ENCODE measurements around the gene SAMM50. TPM values are rescaled to one million over a fixed set of nuclear protein-coding genes. Genes with fewer than 3 reads are reported as not detected.

SAMM50 gene
- total RNA-seq, 3 donors from 2014 or later: 62.6 to 73.6 (median 64.1) TPM

GRCh38 chr22:43956805-43957463 is 1.7 kb downstream of the SAMM50 start:
- ATAC-seq (no peak), DNase-seq (no peak)
- Mint-ChIP-seq H3K4me1 (ENCODE audit: low read depth) (peaks cover 38% of the 10 kb centered on the region), H3K27me3 (ENCODE audit: low read depth) (no peaks in the 10 kb centered on the region), H3K4me3 (peak overlapping the region; percentile 97), H3K9me3 (no peaks in the 10 kb centered on the region), H3K36me3 (ENCODE audit: insufficient read depth) (peaks cover 6% of the 10 kb centered on the region)

GRCh38 chr22:43957871-43958270 is 2.6 kb downstream of the SAMM50 start:
- no peak for DNase-seq
- no peak for ATAC-seq
- Mint-ChIP-seq H3K4me3 (no peak overlapping the region), H3K27me3 (ENCODE audit: low read depth) (no peaks in the 10 kb centered on the region), H3K36me3 (ENCODE audit: insufficient read depth) (peaks cover 6% of the 10 kb centered on the region), H3K4me1 (ENCODE audit: low read depth) (peaks cover 38% of the 10 kb centered on the region), H3K9me3 (no peaks in the 10 kb centered on the region)

GRCh38 chr22:43964314-43964857 is 9.1 kb downstream of the SAMM50 start:
- peaks cover 36% of the 10 kb centered on the region for H3K36me3 Mint-ChIP-seq (ENCODE audit: insufficient read depth)
- no peaks in the 10 kb centered on the region for H3K9me3 Mint-ChIP-seq
- DNase-seq (no peak), ATAC-seq (no peak)
- no peaks in the 10 kb centered on the region for H3K27me3 Mint-ChIP-seq (ENCODE audit: low read depth)
- peaks cover 5% of the 10 kb centered on the region for H3K4me1 Mint-ChIP-seq (ENCODE audit: low read depth)
- H3K4me3 Mint-ChIP-seq: no peak overlapping the region

GRCh38 chr22:43967069-43967468 is 11.8 kb downstream of the SAMM50 start:
- no peaks in the 10 kb centered on the region for H3K4me1 Mint-ChIP-seq (ENCODE audit: low read depth)
- H3K27me3 Mint-ChIP-seq (ENCODE audit: low read depth): no peaks in the 10 kb centered on the region
- no peaks in the 10 kb centered on the region for H3K9me3 Mint-ChIP-seq
- peaks cover 41% of the 10 kb centered on the region for H3K36me3 Mint-ChIP-seq (ENCODE audit: insufficient read depth)
- no peak for DNase-seq
- no peak for ATAC-seq
- no peak overlapping the region for H3K4me3 Mint-ChIP-seq

- no peak overlapping the region for H3K4me3 Mint-ChIP-seq
- H3K9me3 Mint-ChIP-seq: no peaks in the 10 kb centered on the region
- H3K27me3 Mint-ChIP-seq (ENCODE audit: low read depth): no peaks in the 10 kb centered on the region
- H3K4me1 Mint-ChIP-seq (ENCODE audit: low read depth): no peaks in the 10 kb centered on the region
- ATAC-seq (no peak), DNase-seq (no peak)
- H3K36me3 Mint-ChIP-seq (ENCODE audit: insufficient read depth): peaks cover 41% of the 10 kb centered on the region
Measured at GRCh38 chr22:43968614-43969013, 13.4 kb downstream of the SAMM50 start.

- Mint-ChIP-seq H3K9me3 (no peaks in the 10 kb centered on the region), H3K4me3 (no peak overlapping the region), H3K4me1 (ENCODE audit: low read depth) (no peaks in the 10 kb centered on the region), H3K27me3 (ENCODE audit: low read depth) (no peaks in the 10 kb centered on the region), H3K36me3 (ENCODE audit: insufficient read depth) (peaks cover 37% of the 10 kb centered on the region)
- ATAC-seq: no peak
- DNase-seq: no peak
Measured at GRCh38 chr22:43969021-43969878, 14.0 kb downstream of the SAMM50 start.

GRCh38 chr22:43969989-43970755 is 14.9 kb downstream of the SAMM50 start:
- Mint-ChIP-seq H3K9me3 (no peaks in the 10 kb centered on the region), H3K4me1 (ENCODE audit: low read depth) (no peaks in the 10 kb centered on the region), H3K4me3 (no peak overlapping the region), H3K36me3 (ENCODE audit: insufficient read depth) (peaks cover 39% of the 10 kb centered on the region), H3K27me3 (ENCODE audit: low read depth) (no peaks in the 10 kb centered on the region)
- DNase-seq (no peak), ATAC-seq (no peak)

GRCh38 chr22:43971112-43971511 is 15.9 kb downstream of the SAMM50 start:
- H3K4me1 Mint-ChIP-seq (ENCODE audit: low read depth): no peaks in the 10 kb centered on the region
- no peaks in the 10 kb centered on the region for H3K9me3 Mint-ChIP-seq
- H3K36me3 Mint-ChIP-seq (ENCODE audit: insufficient read depth): peaks cover 40% of the 10 kb centered on the region
- DNase-seq: no peak
- H3K4me3 Mint-ChIP-seq: no peak overlapping the region
- H3K27me3 Mint-ChIP-seq (ENCODE audit: low read depth): no peaks in the 10 kb centered on the region
- ATAC-seq: no peak

- H3K9me3 Mint-ChIP-seq: no peaks in the 10 kb centered on the region
- peaks cover 44% of the 10 kb centered on the region for H3K36me3 Mint-ChIP-seq (ENCODE audit: insufficient read depth)
- H3K4me1 Mint-ChIP-seq (ENCODE audit: low read depth): no peaks in the 10 kb centered on the region
- ATAC-seq (no peak), DNase-seq (no peak)
- no peak overlapping the region for H3K4me3 Mint-ChIP-seq
- H3K27me3 Mint-ChIP-seq (ENCODE audit: low read depth): no peaks in the 10 kb centered on the region
Measured at GRCh38 chr22:43972931-43973462, 17.8 kb downstream of the SAMM50 start.

GRCh38 chr22:43974028-43974545 is 18.8 kb downstream of the SAMM50 start:
- Mint-ChIP-seq H3K27me3 (ENCODE audit: low read depth) (no peaks in the 10 kb centered on the region), H3K9me3 (no peaks in the 10 kb centered on the region), H3K4me1 (ENCODE audit: low read depth) (no peaks in the 10 kb centered on the region), H3K4me3 (no peak overlapping the region), H3K36me3 (ENCODE audit: insufficient read depth) (peaks cover 42% of the 10 kb centered on the region)
- no peak for ATAC-seq
- DNase-seq: no peak

GRCh38 chr22:43975041-43975440 is 19.8 kb downstream of the SAMM50 start:
- Mint-ChIP-seq H3K27me3 (ENCODE audit: low read depth) (no peaks in the 10 kb centered on the region), H3K4me3 (no peak overlapping the region), H3K9me3 (no peaks in the 10 kb centered on the region), H3K4me1 (ENCODE audit: low read depth) (no peaks in the 10 kb centered on the region), H3K36me3 (ENCODE audit: insufficient read depth) (peaks cover 41% of the 10 kb centered on the region)
- ATAC-seq (no peak), DNase-seq (no peak)

GRCh38 chr22:43976861-43977795 is 21.9 kb downstream of the SAMM50 start:
- H3K36me3 Mint-ChIP-seq (ENCODE audit: insufficient read depth): peaks cover 42% of the 10 kb centered on the region
- H3K9me3 Mint-ChIP-seq: no peaks in the 10 kb centered on the region
- DNase-seq: no peak
- H3K4me3 Mint-ChIP-seq: no peak overlapping the region
- no peaks in the 10 kb centered on the region for H3K27me3 Mint-ChIP-seq (ENCODE audit: low read depth)
- H3K4me1 Mint-ChIP-seq (ENCODE audit: low read depth): no peaks in the 10 kb centered on the region
- no peak for ATAC-seq

GRCh38 chr22:43978558-43978957 is 23.3 kb downstream of the SAMM50 start:
- no peaks in the 10 kb centered on the region for H3K4me1 Mint-ChIP-seq (ENCODE audit: low read depth)
- H3K36me3 Mint-ChIP-seq (ENCODE audit: insufficient read depth): peaks cover 41% of the 10 kb centered on the region
- H3K9me3 Mint-ChIP-seq: no peaks in the 10 kb centered on the region
- ATAC-seq: no peak
- no peak overlapping the region for H3K4me3 Mint-ChIP-seq
- H3K27me3 Mint-ChIP-seq (ENCODE audit: low read depth): no peaks in the 10 kb centered on the region
- DNase-seq: no peak

All from activated T-cell treated with anti-CD3 and anti-CD28 coated beads, Interleukin-2, amount 50 U/mL, for 4 hours (primary cell).